Measurements from ENCODE around the gene RXRB. TPM values are rescaled to one million over a fixed set of nuclear protein-coding genes. Genes with fewer than 3 reads are reported as not detected.

RXRB gene
- 21.6 TPM for total RNA-seq

- H3K36me3 ChIP-seq = peaks cover 28 to 35% of the 10 kb centered on the region in 2 donors
- peak within 1 kb of the TSS; percentile 95 to 97 for H3K27ac ChIP-seq
- H3K27me3 ChIP-seq = no peaks in the 10 kb centered on the region
- peak within 1 kb of the TSS; percentile 90 to 91 for H3K4me3 ChIP-seq
- TF ChIP-seq CTCF (IDR thresholded peaks at IDR 0.05) = no peak
- H3K9me3 ChIP-seq = no peaks in the 10 kb centered on the region
- intact Hi-C loops (cut with DNase I) = loop anchor here (1.0 to 5.0 kb wide), 6 partner anchors 8 to 228 kb away; partner anchors contain the start of genes RING1 and ZBTB22
- peaks cover 16 to 32% of the 10 kb centered on the region in 2 donors for H3K4me1 ChIP-seq
- DNase-seq (ENCODE audit: low spot score in 2 of 2) = peak; percentile 99 to 100
Measured at GRCh38 chr6:33200219-33201146, at the start of gene RXRB, which contains the start of gene SLC39A7. Gene RXRB (minus strand): TSS chr6:33200665. CDS start chr6:33200476, 189 bp downstream. Gene SLC39A7 (plus strand): TSS chr6:33200867. CDS start chr6:33201246, 379 bp downstream.

GRCh38 chr6:33249732-33250630 lies 49.5 kb upstream of the RXRB start:
- TF ChIP-seq CTCF (IDR thresholded peaks at IDR 0.05) = no peak
- intact Hi-C loops (cut with DNase I) = loop anchor here (1.0 to 5.0 kb wide), 7 partner anchors 21 to 408 kb away; partner anchors contain the start of genes PSMB8, RING1, RXRB and SLC39A7
- no peaks in the 10 kb centered on the region for H3K27me3 ChIP-seq
- peak in 1 of 2 donors; percentile 62 for DNase-seq (ENCODE audit: low spot score in 2 of 2)
- peaks cover 4 to 23% of the 10 kb centered on the region in 2 donors for H3K4me1 ChIP-seq
- no peaks in the 10 kb centered on the region for H3K9me3 ChIP-seq
- peak overlapping the region; percentile 93 to 94 for H3K27ac ChIP-seq
- H3K4me3 ChIP-seq = peak overlapping the region; percentile 69
- peaks cover 0 to 7% of the 10 kb centered on the region in 2 donors for H3K36me3 ChIP-seq

GRCh38 chr6:33248932-33249731 lies 48.7 kb upstream of the RXRB start:
- intact Hi-C loops (cut with DNase I) = loop anchor here (1.0 to 5.0 kb wide), 9 partner anchors 22 to 407 kb away; partner anchors contain the start of genes PSMB8, RING1, RXRB and SLC39A7
- Histone ChIP-seq H3K27ac (peak overlapping the region; percentile 93 to 94), H3K27me3 (no peaks in the 10 kb centered on the region), H3K4me3 (peak overlapping the region; percentile 69), H3K36me3 (peaks cover 0 to 7% of the 10 kb centered on the region in 2 donors), H3K9me3 (no peaks in the 10 kb centered on the region), H3K4me1 (peaks cover 4 to 23% of the 10 kb centered on the region in 2 donors)
- peak; percentile 97 to 99 for DNase-seq (ENCODE audit: low spot score in 2 of 2)
- no peak for TF ChIP-seq CTCF (IDR thresholded peaks at IDR 0.05)

GRCh38 chr6:33248643-33248931 lies 48.1 kb upstream of the RXRB start:
- TF ChIP-seq CTCF (IDR thresholded peaks at IDR 0.05) = no peak
- Histone ChIP-seq H3K4me3 (peak overlapping the region; percentile 69), H3K36me3 (peaks cover 0 to 7% of the 10 kb centered on the region in 2 donors), H3K27me3 (no peaks in the 10 kb centered on the region), H3K4me1 (peaks cover 4 to 23% of the 10 kb centered on the region in 2 donors), H3K27ac (peak overlapping the region; percentile 90 to 93), H3K9me3 (no peaks in the 10 kb centered on the region)
- intact Hi-C loops (cut with DNase I) = loop anchor here (1.0 to 5.0 kb wide), 6 partner anchors 87 to 406 kb away; partner anchors contain the start of gene PSMB8
- no peak for DNase-seq (ENCODE audit: low spot score in 2 of 2)
